ENCODE data around the gene BMP7. TPM values are rescaled to one million over a fixed set of nuclear protein-coding genes. Genes with fewer than 3 reads are reported as not detected.

BMP7 gene
- total and polyA plus RNA-seq, 2 donors (not counting 3 experiments of a cell fraction or from before 2014, with no cell fraction given), result not detected

- Histone ChIP-seq H3K9me3 (replicated peaks; ENCODE audit: control insufficient read depth, insufficient read depth, low read length) (peaks cover 2% of the 10 kb centered on the region), H3K9me1 (replicated peaks; ENCODE audit: control insufficient read depth, extremely low read depth, insufficient read depth, low read length) (no peaks in the 10 kb centered on the region), H3K9ac (replicated peaks; ENCODE audit: extremely low read depth, insufficient read depth, low read length) (no peak overlapping the region), H3K4me3 (replicated peaks in 1 of 3; ENCODE audit: insufficient read depth in 1 of 3, low read depth in 1 of 3, low read length in 3 of 3) (no peak overlapping the region), H3K27ac (ENCODE audit: insufficient read depth, low read depth, low read length) (no peak overlapping the region), H3K27me3 (ENCODE audit: control insufficient read depth in 2 of 2, insufficient read depth in 2 of 2, low read length in 2 of 2) (no peaks in the 10 kb centered on the region), H2AFZ (ENCODE audit: low read depth, low read length) (no peak overlapping the region), H4K20me1 (replicated peaks; ENCODE audit: control insufficient read depth, extremely low read depth, insufficient read depth, low read length) (no peaks in the 10 kb centered on the region), H3K79me2 (ENCODE audit: control insufficient read depth, insufficient read depth, low read length) (no peaks in the 10 kb centered on the region), H3K4me1 (ENCODE audit: control insufficient read depth, extremely low read depth, insufficient read depth, low read length) (no peaks in the 10 kb centered on the region), H3K4me2 (ENCODE audit: insufficient read depth, low read length) (no peak overlapping the region), H3K36me3 (ENCODE audit: control insufficient read depth in 2 of 2, extremely low read depth in 1 of 2, insufficient read depth in 2 of 2, low read length in 2 of 2) (no peaks in the 10 kb centered on the region)
- no TSS peak for BruUV-seq (replicated peaks)
- intact Hi-C loops (cut with micrococcal nuclease) (no loop called here), dilution Hi-C loops (cut with MboI; ENCODE audit: extremely low pct_ligation_motif_present, low sequenced_read_pairs) (no loop called here)
- no peak for TF ChIP-seq JUN (IDR thresholded peaks at IDR 0.05; ENCODE audit: borderline replicate concordance, insufficient read depth, insufficient read length, low read depth)
- TF ChIP-seq, protein P1, sequence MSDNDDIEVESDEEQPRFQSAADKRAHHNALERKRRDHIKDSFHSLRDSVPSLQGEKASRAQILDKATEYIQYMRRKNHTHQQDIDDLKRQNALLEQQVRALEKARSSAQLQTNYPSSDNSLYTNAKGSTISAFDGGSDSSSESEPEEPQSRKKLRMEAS (IDR thresholded peaks at IDR 0.05; ENCODE audit: insufficient read depth, insufficient read length), result no peak
- TF ChIP-seq POLR2A (IDR thresholded peaks at IDR 0.05; ENCODE audit: low read depth, low read length), result no peak
- TF ChIP-seq, protein P2, sequence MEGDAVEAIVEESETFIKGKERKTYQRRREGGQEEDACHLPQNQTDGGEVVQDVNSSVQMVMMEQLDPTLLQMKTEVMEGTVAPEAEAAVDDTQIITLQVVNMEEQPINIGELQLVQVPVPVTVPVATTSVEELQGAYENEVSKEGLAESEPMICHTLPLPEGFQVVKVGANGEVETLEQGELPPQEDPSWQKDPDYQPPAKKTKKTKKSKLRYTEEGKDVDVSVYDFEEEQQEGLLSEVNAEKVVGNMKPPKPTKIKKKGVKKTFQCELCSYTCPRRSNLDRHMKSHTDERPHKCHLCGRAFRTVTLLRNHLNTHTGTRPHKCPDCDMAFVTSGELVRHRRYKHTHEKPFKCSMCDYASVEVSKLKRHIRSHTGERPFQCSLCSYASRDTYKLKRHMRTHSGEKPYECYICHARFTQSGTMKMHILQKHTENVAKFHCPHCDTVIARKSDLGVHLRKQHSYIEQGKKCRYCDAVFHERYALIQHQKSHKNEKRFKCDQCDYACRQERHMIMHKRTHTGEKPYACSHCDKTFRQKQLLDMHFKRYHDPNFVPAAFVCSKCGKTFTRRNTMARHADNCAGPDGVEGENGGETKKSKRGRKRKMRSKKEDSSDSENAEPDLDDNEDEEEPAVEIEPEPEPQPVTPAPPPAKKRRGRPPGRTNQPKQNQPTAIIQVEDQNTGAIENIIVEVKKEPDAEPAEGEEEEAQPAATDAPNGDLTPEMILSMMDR (IDR thresholded peaks at IDR 0.05; ENCODE audit: extremely low read depth in 1 of 2, insufficient read depth in 1 of 2, low read depth in 1 of 2, low read length in 2 of 2), result no peak
- no peak for TF ChIP-seq EZH2 (IDR thresholded peaks at IDR 0.05; ENCODE audit: borderline replicate concordance, low read depth, low read length, severe bottlenecking)
- TF ChIP-seq FOS (IDR thresholded peaks at IDR 0.05; ENCODE audit: borderline replicate concordance, insufficient read depth, low read length), result no peak
- TF ChIP-seq GATA2 (IDR thresholded peaks at IDR 0.05; ENCODE audit: insufficient read depth, insufficient read length, low read depth, low read length), result no peak
- TF ChIP-seq MYC (IDR thresholded peaks at IDR 0.05; ENCODE audit: low read depth, low read length), result no peak
- FAIRE-seq, result no peak
- no peak for DNase-seq (ENCODE audit: low read depth, low spot score)
- ChIA-PET POLR2A (no interaction called here), CTCF (no interaction called here)
Measured at GRCh38 chr20:57231951-57232428, 34.5 kb downstream of the BMP7 start.

Data from endothelial cell of umbilical vein (primary cell).